NCI-H226 (cell line): ENCODE data around the gene E2F8.
A peak's percentile ranks its signal among the peaks of the same experiment; 100 is the strongest.
"Not testable (repeated sequence)": the region's sequence is repeated elsewhere in the genome, so short reads cannot be mapped to it uniquely, and the experiment has no call there.

Experiments
- DNase-seq: peaks from one replicate; pipeline ENCODE4 v3.0.0-alpha.2; 2015

Gene E2F8, protein sequence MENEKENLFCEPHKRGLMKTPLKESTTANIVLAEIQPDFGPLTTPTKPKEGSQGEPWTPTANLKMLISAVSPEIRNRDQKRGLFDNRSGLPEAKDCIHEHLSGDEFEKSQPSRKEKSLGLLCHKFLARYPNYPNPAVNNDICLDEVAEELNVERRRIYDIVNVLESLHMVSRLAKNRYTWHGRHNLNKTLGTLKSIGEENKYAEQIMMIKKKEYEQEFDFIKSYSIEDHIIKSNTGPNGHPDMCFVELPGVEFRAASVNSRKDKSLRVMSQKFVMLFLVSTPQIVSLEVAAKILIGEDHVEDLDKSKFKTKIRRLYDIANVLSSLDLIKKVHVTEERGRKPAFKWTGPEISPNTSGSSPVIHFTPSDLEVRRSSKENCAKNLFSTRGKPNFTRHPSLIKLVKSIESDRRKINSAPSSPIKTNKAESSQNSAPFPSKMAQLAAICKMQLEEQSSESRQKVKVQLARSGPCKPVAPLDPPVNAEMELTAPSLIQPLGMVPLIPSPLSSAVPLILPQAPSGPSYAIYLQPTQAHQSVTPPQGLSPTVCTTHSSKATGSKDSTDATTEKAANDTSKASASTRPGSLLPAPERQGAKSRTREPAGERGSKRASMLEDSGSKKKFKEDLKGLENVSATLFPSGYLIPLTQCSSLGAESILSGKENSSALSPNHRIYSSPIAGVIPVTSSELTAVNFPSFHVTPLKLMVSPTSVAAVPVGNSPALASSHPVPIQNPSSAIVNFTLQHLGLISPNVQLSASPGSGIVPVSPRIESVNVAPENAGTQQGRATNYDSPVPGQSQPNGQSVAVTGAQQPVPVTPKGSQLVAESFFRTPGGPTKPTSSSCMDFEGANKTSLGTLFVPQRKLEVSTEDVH

GRCh38 chr11:19240420-19241259, at the start of gene E2F8:
Gene E2F8 (minus strand): TSS chr11:19240945. CDS start chr11:19240121, 824 bp downstream.
- peak; percentile 92 for DNase-seq

GRCh38 chr11:19290356-19290755, 49.6 kb upstream of the E2F8 start:
- peak; percentile 25 for DNase-seq

- no peak for DNase-seq
Measured at GRCh38 chr11:19288256-19288655, 47.5 kb upstream of the E2F8 start.

DNA sequence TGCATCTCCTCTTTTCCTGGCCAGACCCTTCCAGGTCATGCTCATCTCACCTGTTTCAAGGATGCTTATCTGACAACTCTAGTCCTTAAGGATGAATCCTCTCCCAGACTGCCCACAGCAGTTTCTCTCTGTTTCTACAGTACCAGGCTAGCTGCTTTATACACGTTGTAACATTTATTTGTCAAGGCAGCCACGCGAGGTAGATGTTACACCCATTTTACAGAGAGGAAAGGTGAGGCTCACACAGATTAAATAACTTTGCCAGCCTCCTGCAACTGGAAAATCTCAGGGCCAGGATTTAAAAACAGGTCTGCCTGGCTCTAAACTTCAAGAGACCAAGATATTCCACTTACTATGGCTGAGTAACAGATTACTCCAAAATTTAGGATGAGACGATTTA, 45.7 kb upstream of the E2F8 start:
- no peak for DNase-seq

- peak; percentile 47 for DNase-seq
Measured at GRCh38 chr11:19284881-19285280, 44.1 kb upstream of the E2F8 start.

DNA sequence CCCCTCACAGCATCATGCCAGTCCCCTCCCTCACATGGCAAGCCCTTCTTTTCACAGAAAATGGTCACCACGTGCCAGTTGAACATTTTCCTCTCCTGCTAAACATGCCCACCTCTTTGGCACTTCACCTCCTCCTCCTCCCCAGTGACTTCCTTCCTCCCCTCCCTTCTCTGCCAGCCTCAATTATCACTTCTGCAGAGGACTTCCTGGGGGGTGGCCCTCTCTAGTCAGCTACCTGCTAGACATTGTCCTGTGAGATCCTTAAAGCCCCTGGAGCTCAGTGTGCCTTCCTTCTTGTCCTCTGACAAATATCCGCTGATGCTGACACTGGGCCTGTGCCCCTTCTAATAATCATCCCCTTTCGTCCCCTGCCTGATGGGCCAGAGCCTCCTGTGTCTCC, 43.2 kb upstream of the E2F8 start:
- no peak for DNase-seq

DNA sequence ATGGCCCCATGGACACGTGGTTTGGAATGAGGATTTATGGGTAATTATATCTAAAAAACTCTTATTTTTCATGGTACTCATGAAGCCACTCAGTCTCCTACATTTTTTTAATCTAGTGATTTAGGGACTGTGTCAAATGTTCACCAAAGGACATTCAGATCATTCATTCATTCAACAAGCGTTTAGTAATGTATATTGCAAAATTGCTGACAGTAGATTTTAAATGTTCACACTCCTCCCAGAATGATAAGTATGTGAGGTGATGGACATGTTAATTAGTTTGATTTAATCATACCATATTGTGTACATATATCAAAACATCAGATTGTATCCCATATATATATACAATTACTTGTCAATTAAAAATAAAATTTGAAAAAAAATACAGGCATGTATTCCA, 40.8 kb upstream of the E2F8 start:
- DNase-seq = no peak

DNA sequence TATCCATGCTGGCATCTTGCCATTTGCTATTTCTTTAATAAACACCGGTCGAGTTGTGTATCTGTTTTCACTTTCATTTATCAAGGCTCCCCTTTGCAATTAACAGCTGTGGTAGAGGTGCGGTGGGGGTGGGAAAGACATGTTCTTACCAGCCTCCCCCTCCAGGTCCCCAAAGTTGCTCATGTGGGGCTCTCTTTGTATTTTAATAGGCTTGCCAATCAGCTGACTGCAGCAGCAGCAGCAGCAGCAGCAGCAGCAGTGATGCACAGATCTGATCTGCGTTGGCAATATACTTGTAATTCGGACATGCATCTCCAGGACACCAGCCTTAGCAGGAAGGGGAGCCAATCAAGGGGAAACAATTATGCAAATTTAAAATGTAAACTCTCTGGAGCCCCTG, 40.3 kb upstream of the E2F8 start:
- DNase-seq = no peak

DNA sequence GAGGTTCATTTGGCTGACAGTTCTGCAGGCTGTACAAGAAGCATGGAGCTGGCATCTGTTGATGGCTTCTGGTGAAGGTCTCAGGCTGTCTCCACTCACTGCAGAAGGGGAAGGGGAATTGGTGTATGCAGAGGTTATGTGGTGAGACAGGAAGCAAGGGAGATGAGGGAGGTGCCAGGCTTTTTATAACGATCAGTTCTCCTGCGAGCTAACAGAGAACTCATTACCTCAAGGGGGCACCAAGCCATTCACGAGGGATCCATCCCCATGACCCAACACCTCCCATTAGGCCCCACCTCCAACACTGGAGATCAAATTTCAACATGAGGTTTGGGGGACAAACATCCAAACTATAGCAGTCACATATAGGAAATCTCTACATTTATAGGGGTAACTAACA, 38.7 kb upstream of the E2F8 start:
- DNase-seq = no peak

- peak; percentile 87 for DNase-seq
Measured at GRCh38 chr11:19276859-19277808, 36.4 kb upstream of the E2F8 start.

- DNase-seq = peak; percentile 26
Measured at GRCh38 chr11:19275496-19275895, 34.8 kb upstream of the E2F8 start.

- not testable (repeated sequence) for DNase-seq
Measured at GRCh38 chr11:19273219-19273618, 32.5 kb upstream of the E2F8 start.

- no peak for DNase-seq
Measured at GRCh38 chr11:19268909-19269308, 28.2 kb upstream of the E2F8 start.

- DNase-seq = no peak
Measured at GRCh38 chr11:19267567-19267966, 26.8 kb upstream of the E2F8 start.

DNA sequence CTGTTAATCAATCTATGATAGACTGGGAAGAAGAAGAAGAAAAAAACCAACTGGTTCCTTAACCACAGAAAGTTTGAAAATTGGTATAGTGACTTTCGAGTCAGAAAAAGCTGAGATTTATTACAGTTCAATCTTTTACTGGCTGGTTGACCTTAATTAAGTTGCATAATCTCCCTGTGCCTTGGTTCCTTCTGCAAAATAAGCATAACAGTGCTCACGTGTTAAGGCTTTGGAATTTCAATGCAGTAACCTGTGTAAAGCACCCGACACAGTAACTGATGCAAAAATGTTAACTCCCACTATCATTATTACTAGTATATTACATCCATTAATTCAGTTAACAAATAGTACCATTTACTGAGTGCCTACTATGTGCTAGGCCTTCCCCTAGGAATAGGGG, 22.6 kb upstream of the E2F8 start:
- DNase-seq = no peak

- DNase-seq = peak; percentile 33
Measured at GRCh38 chr11:19259487-19260345, 19.0 kb upstream of the E2F8 start.

DNA sequence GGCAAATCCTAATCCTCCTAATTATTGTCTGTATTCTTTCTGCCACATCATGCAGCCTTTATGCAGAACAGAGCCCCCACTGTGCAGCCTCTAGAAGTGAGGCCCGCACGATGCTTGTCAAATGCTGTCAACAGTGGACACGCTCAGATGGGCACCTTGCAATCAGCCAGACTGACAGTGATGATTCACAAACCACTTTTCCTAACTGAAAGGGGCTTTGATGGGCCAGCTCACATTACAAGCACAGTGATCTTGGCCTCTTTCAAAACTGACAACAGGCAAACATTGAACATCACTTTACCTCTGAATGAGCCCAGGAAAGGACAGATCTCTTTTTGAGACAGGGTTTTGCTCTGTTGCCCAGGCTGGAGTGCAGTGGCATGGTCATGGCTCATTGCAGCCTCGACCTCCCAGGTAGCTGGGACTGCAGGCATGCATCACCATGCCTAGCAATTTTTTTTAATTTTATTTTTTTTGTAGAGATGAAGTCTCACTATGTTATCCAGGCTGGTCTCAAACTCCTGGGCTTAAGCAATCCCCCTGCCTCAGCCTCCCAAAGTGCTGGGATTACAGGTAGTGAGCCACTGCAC, 18.0 kb upstream of the E2F8 start:
- DNase-seq = no peak

GRCh38 chr11:19254441-19254840, 13.7 kb upstream of the E2F8 start:
- DNase-seq = not testable (repeated sequence)

DNA sequence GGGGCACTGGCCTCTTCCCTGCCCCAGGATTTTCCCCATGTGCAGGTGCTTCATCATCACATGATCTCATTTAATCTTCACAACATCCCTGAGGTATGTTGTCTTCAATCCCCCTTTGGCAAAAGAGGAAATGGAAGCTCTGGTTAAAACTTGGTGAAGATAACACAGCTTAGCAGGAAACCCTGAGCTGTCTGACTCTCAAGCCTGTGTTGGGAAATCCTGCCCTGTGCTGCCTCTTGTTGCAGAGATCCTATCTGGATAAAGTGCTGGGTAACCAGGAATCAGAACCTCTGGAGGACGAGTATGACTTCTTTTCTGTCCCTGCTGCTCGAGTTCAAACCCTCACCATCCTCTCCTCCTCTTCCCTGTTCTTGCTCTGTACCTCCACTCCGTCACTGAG, 13.1 kb upstream of the E2F8 start:
- peak; percentile 50 for DNase-seq

DNA sequence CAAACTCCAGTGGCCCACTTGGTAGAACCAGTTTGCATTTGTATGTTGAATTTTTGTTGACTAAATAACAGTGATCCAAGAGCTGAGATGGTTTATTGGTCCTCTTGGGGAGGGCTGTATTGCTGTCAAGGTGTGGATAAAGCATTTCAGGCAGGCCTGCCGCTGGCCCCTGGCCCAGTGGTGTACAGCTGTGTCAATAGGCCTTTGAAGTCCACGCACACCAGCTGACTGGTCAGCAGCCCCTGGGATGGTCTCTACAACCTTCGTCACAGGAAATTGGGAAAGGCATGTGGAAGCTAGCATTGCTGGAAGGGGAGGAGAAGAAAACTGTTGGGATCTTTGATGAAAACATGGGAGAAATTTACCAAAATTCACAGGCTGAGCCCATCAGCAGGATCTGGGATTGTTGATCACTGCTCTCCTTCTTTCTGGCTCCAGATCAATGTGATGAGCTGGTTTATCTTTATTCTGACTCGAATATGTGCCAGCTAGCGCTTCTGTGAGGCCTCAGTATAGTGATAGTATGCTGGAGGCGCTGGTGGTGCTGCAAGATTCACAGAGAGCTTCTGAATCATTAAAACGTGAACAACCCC, 12.5 kb upstream of the E2F8 start:
- no peak for DNase-seq
